ENCODE measurements around the gene CCS. TPM values are rescaled to one million over a fixed set of nuclear protein-coding genes. Genes with fewer than 3 reads are reported as not detected.

The CCS gene
- total and polyA plus RNA-seq, 9 of the 15 experiments (the other 6 are each of a cell fraction or from before 2014, with no cell fraction given): 1.1 to 46.6 (median 26.8) TPM

DNA sequence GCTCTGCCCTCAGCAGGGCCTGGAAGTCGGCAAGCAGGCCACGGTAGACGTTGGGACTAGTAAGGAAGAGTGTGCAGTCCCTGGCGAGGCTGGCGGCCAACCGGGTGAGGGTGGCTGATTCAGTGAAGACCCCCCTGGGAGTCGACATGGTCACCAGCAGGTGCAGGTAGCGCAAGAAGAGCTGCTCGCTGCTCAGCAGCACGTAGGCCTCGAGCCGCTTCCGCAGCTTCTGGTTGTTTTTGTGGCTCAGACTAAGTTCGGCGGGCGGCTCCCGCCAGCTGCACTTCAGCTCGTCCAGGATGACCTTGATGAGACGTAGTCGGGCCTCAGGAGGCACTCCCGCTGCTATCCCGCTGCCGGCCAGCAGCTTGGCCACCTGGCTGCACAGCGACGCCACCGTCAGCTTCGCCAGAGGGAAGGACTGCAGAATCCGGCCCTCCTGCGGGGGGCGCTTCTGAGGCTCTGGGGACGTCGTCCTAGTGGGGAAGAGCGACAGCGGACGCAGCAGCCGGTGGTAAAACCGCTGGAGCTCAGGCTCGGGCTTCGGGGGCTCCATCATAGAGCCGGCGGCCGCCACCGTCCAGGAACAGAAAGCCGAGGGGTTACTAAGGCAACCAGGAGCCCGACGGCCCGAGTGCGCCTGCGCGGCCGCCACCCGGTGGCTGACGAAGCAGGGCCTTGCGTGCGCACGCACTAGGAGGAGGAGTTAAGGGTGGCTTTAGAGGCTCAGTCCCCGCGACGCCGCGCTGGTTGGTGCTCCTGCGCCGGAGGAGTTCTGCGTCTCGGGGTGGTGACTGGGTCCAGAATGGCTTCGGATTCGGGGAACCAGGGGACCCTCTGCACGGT, at the start of gene CCS, which contains the start of gene CCDC87 (continued):
- TF ChIP-seq RREB1 (CRISPR knock-in tag; IDR thresholded peaks at IDR 0.05) (peak; percentile 50; the same call in 1 of the 2 replicates), BRD9 (IDR thresholded peaks at IDR 0.05; ENCODE audit: low read depth, partially characterized antibody) (no peak), ETS2 (tag; IDR thresholded peaks at IDR 0.05; ENCODE audit: borderline replicate concordance, poor library complexity, severe bottlenecking) (no peak), ZNF764 (CRISPR knock-in tag; IDR thresholded peaks at IDR 0.05; ENCODE audit: low read depth) (no peak), CBX8 (IDR thresholded peaks at IDR 0.05; ENCODE audit: borderline replicate concordance, extremely low read depth, low read depth, low read length, poor library complexity, severe bottlenecking) (no peak), ZNF165 (CRISPR knock-in tag; IDR thresholded peaks at IDR 0.05; ENCODE audit: borderline replicate concordance) (no peak), LARP7 (IDR thresholded peaks at IDR 0.05) (0 out of 2 replicates have a peak, but pooled peaks have one; percentile 50), ELF2 (CRISPR knock-in tag; IDR thresholded peaks at IDR 0.05) (no peak), PTBP1 (IDR thresholded peaks at IDR 0.05; ENCODE audit: low read depth, low read length) (no peak), NFXL1 (CRISPR knock-in tag; IDR thresholded peaks at IDR 0.05) (no peak), FOXA3 (CRISPR knock-in tag; conservative IDR thresholded peaks at IDR 0.05 in 1 of 2, IDR thresholded peaks at IDR 0.05 in 1 of 2) (no peak), ZNF316 (IDR thresholded peaks at IDR 0.05) (peak; percentile 46; the same call in 1 of the 2 replicates), NFIC (IDR thresholded peaks at IDR 0.05) (peak; percentile 80), ZNF75A (CRISPR knock-in tag; IDR thresholded peaks at IDR 0.05) (no peak), CHD4 (IDR thresholded peaks at IDR 0.05; ENCODE audit: insufficient read depth, insufficient replicate concordance, low read depth, low read length, poor library complexity, severe bottlenecking) (no peak), SNRNP70 (optimal IDR thresholded peaks at IDR 0.05; ENCODE audit: low read depth, low read length) (no peak), ZNF740 (CRISPR knock-in tag; IDR thresholded peaks at IDR 0.05) (no peak), ZNF740 (tag; IDR thresholded peaks at IDR 0.05) (no peak), PRMT5 (CRISPR knock-in tag; IDR thresholded peaks at IDR 0.05) (no peak), SRSF1 (IDR thresholded peaks at IDR 0.05; ENCODE audit: low read depth, low read length) (no peak), HDAC2 (IDR thresholded peaks at IDR 0.05) (peak; percentile 83), ZNF124 (CRISPR knock-in tag; IDR thresholded peaks at IDR 0.05) (no peak), NFE2 (IDR thresholded peaks at IDR 0.05; ENCODE audit: low read depth) (0 out of 2 replicates have a peak, but pooled peaks have one; percentile 20)
